GM18867 (cell line): ENCODE measurements around the gene DENND6B.

ENCODE experiments used
- ATAC-seq: cut with Tn5 transposase; IDR thresholded peaks from one replicate; pipeline ENCODE4 v1.9.1; 2021; ENCODE audit warnings: mild to moderate bottlenecking, moderate library complexity; ENCODE audit not compliant: unreplicated experiment

DENND6B gene

DNA sequence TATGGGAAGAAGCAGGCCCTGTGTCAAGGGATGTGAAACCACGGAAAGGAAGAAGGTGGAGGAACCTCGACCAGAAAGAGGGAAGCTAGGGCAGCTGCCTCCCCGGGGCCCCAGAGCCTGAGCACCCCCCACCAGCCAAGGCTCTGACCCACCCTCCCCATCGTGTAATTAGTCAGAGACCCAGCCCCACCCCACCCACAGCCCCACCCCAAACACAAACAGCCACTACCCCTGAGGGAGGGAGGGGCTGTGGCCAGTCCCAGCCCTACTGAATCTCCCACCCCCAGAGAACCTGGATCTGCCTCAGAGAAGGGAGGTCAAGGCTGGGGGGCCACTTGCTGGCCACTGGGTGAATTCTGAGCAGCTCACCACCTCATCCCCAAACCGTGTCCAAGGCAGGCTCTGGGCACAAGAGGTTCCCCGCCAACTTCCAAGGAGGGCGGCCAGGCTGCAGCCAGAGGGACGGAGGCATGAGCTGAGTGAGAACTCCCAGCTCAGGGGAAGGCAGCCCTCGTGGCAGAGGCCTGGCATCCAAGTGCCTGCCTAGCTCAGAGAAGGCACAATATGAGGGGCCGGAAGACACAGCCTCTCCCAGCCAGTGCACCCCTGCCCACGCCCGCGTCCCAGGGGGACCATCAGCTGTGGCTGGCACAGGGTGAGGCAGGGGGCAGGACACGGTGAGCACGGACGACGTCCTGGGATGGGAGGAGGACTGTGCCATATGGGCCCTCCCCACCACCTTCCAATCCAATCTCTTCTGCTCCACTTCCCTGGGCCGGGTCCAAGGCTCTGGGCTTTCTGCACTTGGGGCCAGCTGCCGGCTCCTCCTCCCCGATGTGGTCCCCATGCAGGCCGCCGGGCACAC is 22.1 kb downstream of the DENND6B start:
- no peak for ATAC-seq

DNA sequence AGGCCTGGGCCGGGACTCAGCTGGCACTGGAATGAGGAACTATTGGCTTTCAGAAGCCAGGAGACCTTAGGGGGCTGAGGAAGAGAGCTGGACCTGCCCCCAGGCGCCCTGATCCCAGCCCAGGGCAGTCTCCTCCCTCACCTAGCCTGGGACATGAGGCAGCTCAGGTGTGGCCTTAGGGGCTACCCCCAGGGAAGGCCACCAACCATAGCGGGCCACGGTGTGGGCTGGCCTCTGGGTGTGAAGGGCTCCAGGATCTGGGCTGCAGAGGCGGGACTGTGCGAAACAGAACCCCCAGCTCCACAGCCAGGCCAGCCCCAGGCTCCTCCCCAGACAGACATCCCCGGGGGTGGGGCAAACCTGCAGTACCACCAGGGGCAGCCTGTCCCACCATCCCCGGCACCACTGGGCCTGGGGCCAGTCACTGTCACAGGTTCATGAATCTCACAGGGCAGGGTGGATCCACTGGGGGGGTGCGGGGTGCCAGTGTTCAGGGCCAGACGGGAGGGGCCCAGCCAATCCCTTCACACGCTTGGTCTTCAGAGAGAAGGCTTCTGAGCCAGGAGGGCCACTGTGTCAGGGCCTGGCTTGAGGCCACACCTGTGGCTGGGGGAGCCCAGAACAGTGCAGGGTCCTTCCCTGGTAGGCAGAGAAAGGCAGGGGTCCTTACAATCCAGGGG is 22.8 kb downstream of the DENND6B start:
- no peak for ATAC-seq

DNA sequence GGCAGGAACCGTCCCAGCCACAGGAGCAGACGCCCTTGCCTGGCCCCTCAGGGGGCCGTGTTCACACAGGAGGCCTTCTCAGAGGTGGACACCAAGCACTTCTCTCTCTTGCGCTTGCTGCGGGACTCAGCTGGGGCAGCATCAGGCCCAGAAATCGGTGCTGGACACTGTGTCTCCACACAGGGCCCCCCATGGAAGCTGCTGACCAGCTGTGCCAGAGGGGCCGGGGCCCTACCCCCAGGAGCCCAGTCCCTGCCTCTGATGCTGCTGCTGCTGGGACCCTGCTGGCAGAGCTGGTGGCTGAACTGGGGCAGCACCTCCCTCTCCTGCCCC is 23.3 kb downstream of the DENND6B start:
- ATAC-seq, result no peak

DNA sequence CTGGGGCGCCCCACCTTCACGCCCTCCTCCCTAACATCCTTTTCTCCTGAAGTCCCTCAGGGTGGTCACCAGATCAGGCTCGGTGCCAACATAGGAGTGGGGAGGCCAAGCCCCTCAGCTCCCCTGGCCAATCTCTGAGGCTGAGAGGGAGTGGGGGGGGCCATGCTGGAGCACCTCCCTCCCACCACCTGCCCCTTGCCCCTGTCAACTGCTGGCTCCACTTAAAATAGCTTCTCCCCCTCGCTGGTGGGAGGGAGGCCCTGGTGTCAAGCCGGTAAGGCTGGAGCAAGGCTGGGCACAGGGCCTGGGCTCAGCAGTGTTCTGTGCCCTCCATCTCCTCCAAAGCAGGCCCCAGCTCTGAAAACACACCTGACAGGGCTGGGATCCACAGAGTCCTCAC is 24.2 kb downstream of the DENND6B start:
- no peak for ATAC-seq

DNA sequence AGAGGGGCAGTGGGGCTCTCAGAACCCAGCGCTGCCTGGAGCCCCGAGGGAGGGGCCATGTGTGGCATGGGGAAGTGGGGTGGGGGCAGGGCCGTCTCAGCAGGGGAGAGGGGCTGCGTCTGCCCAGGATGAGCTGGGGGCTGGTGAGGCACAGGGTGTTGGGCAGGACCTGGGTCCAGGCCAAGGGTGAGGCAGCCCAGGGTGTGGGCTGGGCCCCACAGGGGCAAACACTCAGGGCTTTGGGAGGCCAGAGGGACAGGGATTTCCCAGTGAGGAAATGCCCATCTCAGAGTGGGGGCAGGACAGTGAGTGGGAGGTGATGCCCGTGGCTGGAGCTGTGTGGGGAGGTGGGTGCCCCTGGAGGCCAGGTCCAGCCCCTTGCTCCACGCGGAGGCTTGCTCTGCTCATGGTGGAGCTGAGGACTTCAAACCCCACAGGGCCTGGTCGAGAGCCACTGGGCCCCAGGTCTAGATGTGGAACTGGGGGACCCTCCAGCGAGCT is 24.7 kb downstream of the DENND6B start:
- ATAC-seq, result no peak

DNA sequence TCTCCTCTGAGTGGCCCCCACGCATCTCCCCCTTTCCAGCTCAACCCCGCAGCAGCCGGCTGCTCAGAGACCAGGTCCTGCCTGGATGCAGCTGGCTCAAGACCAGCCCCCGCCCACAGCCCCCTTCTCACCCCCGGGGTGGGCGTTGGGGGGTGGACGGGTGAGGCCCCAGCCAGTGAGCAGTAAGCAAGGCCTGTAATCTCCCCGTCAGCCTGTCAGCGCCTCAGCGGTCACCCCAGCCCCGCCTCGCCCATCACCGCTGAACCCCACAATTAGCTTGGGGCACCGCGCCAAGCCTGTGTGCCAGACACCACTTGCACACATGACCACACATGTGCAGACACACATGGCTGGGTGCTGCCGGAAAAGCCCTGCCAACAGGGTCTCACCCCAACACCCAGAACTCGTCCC is 25.2 kb downstream of the DENND6B start:
- no peak for ATAC-seq

DNA sequence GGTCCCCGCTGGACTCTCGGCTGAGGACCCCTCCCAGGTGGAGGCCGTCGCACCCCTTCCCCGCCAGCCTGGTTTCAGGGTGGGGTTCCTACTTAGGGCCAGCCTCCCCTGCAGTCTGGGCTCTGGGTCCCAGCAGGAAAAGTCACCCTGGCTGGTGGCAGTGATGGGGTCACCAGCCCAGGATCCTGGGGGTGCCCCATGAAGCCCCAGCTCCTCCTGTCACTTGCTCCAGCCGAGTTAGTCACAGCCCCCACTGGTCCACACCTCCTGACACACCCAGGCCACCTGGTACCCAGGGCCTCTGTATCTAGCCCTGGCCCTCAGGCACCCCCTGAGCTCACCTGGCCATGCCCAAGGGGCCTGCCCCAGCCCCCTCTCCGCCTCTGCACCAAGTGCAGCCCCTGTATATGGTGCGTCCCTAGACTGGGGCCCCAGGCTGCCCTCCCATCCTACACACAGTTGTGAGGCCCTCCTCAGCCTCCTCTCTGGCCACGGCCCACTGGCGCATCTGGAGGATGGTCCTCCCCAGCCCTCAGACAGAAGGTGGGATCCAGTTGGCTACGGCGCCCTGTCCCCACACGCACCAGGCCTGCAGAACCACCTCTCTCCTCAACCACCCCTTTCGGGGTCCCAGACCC is 26.1 kb downstream of the DENND6B start:
- no peak for ATAC-seq

DNA sequence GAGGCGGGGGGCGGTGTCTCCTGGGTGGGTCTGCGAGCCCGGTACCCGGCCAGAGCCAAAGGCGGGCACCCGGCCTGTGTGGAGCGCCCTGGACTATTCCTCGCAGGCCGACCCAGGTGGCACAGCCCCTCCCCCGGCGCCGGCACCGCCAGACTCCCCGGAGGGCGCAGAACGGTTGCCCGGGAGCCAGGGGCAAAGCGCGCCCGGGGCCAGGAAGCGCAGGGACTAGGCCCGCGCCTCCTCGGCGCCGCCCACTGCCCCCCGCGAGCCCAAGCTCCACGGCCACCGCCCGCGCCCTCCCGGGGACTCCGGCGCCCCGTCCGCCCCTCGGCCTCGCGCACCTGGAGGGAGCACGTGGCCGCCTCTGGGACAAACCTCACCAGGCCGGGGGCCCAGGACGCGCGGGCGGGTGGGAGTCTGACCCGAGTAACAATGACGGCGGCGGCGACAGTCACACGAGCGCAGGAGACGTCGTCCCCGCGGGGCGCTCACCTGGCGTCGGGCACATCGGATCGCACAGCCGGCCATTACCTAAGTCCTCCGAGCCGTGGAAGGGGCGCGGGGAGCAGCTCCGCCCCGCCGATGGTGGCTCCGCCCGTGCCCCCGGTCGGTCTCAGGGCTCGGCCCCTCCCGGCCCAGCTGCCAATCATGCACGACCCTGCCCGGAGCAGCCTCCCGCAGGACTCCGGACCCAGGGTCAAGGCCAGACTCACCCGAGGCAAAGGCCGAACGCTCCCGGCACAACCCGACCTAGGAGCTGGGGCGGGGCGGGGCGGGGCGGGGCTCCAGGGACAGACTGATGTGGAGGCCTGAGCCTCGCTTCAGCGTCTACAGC is 26.8 kb downstream of the DENND6B start:
- ATAC-seq, result no peak

DNA sequence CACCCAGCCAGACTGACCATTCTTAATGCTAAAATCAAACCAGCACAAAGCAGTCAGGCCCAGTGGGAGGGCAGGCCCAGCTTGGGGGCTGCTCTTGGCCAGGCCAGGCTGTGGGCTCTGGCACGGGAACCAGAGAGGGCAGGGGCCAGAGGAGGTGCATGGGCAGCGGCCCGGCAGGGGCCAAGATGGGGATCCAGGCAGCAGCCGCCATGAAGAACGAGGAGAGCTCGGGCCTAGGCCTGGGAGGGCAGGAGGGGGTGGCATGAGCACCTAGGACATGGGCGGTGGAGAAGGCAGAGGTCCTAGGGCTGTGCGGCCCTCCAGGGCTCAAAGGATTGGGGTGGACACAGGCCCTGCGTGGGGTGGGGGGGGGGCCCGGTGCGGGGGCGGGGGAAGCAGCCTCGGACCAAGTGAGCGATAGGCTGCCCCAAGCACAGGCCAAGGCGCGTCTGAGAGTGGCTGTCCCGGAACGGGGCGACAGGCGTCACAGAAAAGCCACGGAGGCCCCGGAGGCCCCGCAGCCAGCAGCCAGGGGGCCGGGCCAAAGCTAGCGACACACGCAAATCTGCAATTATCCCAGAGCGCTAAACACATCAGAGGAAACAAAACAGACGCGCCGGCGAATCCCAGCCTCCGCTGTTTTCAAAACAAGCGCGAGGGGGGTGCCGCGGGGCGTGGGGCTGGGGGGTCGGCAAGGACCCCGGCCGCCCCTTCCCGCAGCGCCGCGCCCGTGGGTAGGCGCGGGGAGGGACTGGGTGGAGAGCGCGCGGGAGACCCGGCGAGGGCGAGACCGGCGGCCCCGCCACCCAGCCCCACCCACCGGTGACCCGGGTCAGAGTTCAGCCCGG is 27.7 kb downstream of the DENND6B start:
- no peak for ATAC-seq

DNA sequence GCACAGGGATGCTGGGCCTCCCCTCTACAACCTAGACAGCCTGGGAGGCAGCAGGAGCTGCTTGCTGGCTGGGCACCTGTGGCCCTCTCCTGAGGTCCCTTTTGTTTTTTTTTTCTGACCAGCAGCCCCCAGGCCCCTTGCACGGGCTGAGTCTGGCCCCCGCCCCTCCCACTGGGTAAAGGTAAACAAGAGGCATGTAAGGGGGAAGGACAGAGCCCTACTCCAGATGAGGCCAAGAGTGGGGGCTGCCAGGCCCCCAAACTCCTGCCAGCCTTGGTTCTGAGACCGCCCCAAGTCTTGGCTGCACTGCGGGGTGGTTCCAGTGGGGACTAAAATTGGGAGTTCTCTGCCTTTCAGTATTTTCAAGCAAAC is 28.6 kb downstream of the DENND6B start:
- ATAC-seq, result no peak

DNA sequence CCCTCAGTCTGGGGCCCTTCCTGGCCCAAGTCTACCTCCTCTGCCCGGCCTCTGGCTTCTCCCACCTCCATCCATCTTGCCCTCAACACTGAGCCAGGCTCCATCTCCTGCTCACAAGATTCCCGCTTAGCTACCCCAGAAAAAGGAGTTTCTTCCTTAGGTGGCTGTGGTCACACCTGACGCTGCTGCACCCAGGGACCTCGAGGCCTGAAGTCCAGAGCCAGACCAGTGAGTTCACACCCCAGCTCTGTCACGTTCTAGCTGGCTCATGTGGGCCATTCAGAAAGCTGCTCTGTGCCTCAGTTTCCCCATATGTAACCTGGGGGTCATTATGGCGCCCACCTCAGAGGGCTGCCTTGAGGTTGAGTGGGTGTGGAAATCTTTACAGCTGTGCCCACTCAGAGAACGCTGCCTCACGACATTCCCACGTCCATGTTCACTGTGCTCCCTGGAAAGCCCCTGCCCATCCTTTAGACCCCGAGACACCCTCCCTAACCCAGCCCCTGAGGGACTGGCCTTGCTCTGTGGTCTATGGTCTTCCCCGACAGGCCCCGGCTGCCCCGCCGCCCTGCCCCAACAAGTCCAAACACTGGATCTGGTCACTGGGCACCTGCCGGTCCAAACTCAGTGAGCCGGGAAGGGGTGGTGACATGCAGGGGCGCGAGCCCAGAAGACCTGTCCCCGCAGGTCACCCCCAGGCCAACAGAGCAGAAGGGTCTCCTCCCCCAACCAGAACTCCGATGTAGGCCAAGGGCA is 29.1 kb downstream of the DENND6B start:
- ATAC-seq, result no peak

DNA sequence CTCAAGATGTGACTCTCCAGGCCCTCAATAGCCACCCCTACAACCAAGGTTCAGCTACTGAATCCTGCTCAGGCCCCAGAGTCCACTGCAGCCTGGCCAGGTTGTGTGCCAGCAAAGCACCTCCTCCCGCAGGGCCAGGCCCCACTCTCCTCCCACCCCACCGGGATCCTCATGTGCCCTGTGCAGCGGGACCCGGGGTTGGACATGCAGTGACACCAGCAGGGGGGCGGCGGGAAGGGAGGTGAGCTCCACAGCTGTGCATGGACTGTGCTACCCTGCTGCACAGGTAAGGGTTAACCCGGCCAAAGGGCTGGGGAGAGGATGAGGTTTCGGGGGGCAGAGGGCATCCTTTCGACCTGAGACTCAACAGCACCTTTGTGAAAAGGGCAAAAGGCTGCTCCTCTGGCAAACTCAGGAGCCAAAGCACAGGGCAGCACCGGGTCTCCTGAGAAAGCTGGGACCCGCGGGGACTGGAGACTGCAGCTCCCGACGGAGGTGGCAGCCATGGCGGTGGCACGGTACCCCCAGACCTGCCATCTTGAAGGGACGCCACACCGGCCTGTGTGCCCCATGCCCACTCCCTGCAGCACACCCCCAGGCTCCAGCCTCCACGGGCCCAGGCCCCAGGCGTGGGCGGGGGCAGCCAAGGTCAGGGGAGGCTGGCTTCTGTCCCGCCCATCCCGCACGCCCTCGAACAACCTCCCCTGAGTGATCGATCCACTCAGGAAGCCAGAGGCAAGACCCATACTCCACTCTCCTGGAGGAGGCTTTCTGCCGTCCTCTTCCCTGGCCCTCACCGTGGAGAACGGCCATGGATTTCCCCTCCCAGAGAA is 29.9 kb downstream of the DENND6B start:
- ATAC-seq, result no peak

DNA sequence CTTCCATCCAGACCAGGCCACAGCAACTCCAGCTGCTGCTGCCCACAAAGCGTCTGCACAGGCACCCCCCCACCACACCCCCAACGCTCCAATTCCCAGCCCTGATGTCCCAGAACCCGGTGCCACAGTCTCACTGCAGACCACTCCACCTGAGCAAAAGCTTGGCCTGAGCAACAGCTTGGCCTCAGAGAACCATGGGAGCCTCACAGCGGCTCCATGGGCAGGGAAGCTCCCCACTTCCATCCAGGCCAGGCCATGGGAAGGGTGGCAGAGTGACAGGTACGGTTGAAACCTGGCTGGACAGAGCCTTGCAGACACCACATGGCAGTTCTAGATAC is 32.5 kb downstream of the DENND6B start:
- ATAC-seq, result no peak

DNA sequence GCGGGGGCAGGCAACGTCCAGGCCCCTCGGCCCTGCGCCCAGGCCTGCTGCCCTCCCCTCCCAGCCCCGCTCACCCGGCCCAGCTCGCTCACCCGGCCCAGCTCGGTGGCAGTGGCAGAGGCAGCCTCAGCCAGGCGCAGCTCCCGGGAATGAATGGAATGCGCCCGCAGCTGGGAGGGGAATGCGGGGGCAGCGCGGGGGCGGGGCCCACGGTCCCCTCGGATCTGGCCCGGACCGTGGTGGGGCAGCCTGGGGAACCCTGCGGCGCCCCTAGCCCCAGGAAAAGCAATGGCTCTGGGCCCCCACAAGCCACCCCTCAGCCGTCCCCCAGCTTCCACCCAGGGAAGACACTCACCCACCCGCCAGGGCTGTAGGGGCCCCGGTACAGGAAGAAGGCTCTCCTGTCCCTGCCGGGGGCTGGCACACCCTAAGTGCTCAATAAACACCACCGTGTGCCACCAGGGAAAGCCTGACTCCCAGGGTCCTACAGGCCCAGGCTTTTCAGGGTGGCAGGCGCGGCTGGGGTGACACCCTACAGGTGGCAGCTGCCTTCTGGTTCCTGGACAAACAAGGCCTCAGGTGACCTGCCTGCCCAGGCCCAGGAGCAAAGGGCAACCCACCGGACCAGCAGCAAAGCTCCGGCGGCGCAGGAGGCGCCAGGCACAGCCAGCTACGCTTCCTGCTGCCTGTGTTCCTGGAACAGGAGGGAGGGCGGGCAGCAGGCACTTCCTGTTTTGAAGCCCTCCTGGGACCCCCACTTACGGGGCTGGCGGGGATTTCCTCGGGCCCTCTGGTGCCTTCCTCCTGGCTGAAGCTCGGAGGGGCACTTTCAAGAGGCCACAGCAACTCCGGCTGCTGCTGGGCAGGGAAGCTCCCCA is 33.1 kb downstream of the DENND6B start:
- no peak for ATAC-seq

DNA sequence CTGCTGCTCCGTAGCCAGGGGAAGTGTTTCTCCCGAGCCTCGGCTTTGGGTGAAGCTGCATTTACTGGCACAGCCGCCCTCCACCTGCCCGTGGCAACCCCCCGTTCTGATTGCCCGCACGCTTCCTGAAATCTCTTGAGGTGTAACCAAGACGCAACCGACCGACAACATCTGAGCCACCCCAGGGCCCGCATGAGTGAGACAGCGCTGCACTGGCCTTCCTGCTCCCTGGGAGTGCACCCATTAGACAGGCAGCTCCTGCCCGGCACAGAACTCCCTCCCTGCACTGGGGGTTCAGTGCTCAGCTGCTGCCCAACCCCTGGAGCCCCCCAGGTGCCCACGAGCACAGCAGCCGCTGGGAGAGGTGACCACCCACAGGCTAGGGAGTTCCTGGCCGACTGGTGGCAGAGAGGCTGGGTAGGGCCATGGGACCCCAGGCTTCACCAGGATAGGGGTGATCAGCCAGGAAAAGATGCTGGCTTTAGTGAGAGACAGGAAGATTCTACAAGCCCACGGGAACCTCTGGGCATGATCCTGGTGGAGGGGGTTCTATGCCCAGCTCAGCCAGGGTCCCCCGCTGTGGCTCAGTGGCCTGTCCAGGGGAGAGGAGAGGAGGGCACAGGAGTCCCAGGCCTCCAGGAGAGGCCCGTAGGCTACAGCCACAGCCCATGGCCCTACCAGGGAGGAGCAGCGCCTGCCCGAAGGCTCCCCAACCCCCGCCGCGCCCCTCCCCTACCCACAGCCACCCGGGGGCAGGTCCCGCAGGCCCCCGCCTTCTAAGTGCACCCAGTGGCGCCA is 34.0 kb downstream of the DENND6B start:
- ATAC-seq, result no peak

DNA sequence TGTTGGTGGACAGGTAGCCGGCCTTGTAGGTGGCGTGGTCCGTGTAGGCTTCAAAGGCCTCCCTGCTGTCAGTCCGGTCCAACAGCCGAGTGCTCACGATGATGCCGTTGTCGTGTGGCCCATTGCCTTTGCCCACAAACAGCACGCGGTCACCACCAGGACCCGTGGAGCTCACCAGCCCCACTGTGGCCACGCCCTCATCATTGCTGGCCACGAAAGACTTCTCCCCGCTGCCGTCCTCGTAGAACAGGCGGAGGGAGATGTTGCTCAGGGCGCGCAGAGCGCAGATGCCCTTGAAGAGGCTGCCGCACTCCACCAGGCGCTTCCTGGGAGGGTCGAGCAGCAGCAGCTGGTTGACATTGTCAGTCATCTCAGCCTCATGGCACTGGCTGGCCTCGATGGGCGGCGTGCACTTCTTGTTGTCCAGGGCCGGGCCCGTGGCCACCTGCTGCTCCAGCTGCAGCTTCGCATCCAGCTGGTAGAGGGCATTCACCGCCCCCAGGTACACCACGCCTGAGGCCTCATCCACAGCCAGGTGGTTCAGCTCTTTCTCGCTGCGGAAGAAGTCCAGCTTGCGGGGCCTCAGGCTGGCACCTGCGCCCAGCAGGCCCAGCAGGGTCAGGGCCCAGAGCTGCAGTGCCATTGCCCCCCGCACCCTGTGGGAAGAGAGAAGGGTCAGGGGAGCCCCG is 36.7 kb downstream of the DENND6B start:
- no peak for ATAC-seq
